Measurements from ENCODE around the gene WDR27. TPM values are rescaled to one million over a fixed set of nuclear protein-coding genes. Genes with fewer than 3 reads are reported as not detected.
A peak's percentile ranks its signal among the peaks of the same experiment; 100 is the strongest.

WDR27 gene
- total RNA-seq, 5 donors from 2014 or later (not counting 1 experiment from before 2014, with no cell fraction given), result 39.7 to 71.5 (median 52.5) TPM

DNA sequence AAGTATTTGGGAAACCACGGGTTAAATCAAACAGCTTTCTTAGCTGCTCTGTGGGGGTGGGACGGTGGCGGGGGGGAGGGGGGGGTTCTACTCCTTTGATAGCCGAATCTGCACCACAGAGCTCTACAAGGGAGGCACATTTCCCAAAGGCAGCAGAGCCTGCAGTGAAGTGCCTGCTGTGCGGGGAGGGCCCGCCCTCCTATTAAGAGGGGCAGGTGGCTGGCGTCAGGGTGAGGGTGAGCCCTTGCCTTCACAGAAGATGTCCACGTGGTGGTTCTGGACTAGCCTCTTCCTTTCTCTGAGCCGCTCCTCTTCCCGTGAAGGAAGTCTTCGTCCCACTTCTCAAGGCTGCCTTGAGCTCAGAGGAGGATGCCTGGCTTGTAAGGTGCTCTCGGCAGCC, 273.3 kb downstream of the WDR27 start:
- 94% methylated on average over 6 of the region's 12 CpGs for WGBS (ENCODE audit: insufficient coverage)
- H3K27ac ChIP-seq (ENCODE audit: low read length), result no peak overlapping the region
- POLR2A ChIA-PET, result no interaction called here
- no peak overlapping the region for H3K4me3 Mint-ChIP-seq
- ATAC-seq (replicated peaks in 1 of 4), result no peak
- H3K27me3 ChIP-seq (replicated peaks in 1 of 2; ENCODE audit: control insufficient read depth in 2 of 2, extremely low read depth in 1 of 2, insufficient read depth in 2 of 2, low read length in 1 of 2), result peaks cover 0 to 4% of the 10 kb centered on the region in 2 experiments
- H3K9me3 Mint-ChIP-seq, result peaks cover 18 to 35% (median 26%) of the 10 kb centered on the region in 3 donors
- H3K36me3 Mint-ChIP-seq, result peaks cover 8% of the 10 kb centered on the region
- no peaks in the 10 kb centered on the region for H3K27me3 Mint-ChIP-seq
- no peak overlapping the region for H3K4me3 ChIP-seq (ENCODE audit: control insufficient read depth in 1 of 2, extremely low read depth in 1 of 2, low read length in 1 of 2)
- H3K36me3 ChIP-seq (ENCODE audit: control insufficient read depth in 2 of 2, extremely low read depth in 1 of 2, insufficient read depth in 1 of 2, low read length in 1 of 2), result no peaks in the 10 kb centered on the region
- H3K27ac Mint-ChIP-seq, result no peak overlapping the region
- no peaks in the 10 kb centered on the region for H3K4me1 Mint-ChIP-seq
- H3K9me3 ChIP-seq, result peaks cover 3% of the 10 kb centered on the region
- H3K4me1 ChIP-seq (ENCODE audit: control insufficient read depth in 1 of 2, extremely low read depth in 1 of 2, insufficient read depth in 2 of 2, low read length in 2 of 2), result no peaks in the 10 kb centered on the region
- CTCF ChIA-PET, result no interaction called here
- no peak for DNase-seq

GRCh38 chr6:169427856-169428255, 274.0 kb downstream of the WDR27 start:
- no peaks in the 10 kb centered on the region for H3K4me1 ChIP-seq (ENCODE audit: control insufficient read depth in 1 of 2, extremely low read depth in 1 of 2, insufficient read depth in 2 of 2, low read length in 2 of 2)
- H3K4me3 ChIP-seq (ENCODE audit: control insufficient read depth in 1 of 2, extremely low read depth in 1 of 2, low read length in 1 of 2), result no peak overlapping the region
- POLR2A ChIA-PET, result no interaction called here
- H3K27me3 ChIP-seq (replicated peaks in 1 of 2; ENCODE audit: control insufficient read depth in 2 of 2, extremely low read depth in 1 of 2, insufficient read depth in 2 of 2, low read length in 1 of 2), result peaks cover 0 to 4% of the 10 kb centered on the region in 2 experiments
- H3K9me3 ChIP-seq, result peaks cover 3% of the 10 kb centered on the region
- no CpG with 5 or more reads among the region's 11 CpGs for WGBS (ENCODE audit: insufficient coverage)
- CTCF ChIA-PET, result no interaction called here
- no peak overlapping the region for H3K27ac ChIP-seq (ENCODE audit: low read length)
- no peaks in the 10 kb centered on the region for H3K36me3 ChIP-seq (ENCODE audit: control insufficient read depth in 2 of 2, extremely low read depth in 1 of 2, insufficient read depth in 1 of 2, low read length in 1 of 2)
- Mint-ChIP-seq H3K9me3 (peaks cover 18 to 29% (median 26%) of the 10 kb centered on the region in 3 donors), H3K4me1 (no peaks in the 10 kb centered on the region), H3K4me3 (no peak overlapping the region), H3K27me3 (no peaks in the 10 kb centered on the region), H3K36me3 (peaks cover 8% of the 10 kb centered on the region), H3K27ac (no peak overlapping the region)
- DNase-seq (no peak), ATAC-seq (replicated peaks in 1 of 4) (no peak)

DNA sequence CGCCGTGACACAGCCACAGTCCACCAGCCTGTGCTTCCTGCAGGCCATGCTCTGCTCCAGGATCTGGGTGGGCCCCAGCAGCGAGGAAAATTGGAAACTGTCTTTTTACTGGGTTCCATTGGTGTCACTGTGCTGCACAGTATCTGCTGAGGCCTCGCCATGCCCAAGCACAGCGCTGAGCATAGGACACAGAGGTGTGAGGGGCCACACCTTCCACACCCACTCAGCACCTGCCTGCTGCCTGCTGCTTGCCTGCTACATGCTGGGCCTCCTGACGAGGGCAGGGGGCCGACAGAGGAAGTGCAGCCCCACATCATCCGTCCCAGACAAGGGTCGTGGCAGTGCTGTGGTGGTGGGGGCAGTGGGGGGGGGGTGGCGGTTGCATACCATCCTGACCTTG, 275.2 kb downstream of the WDR27 start:
- ATAC-seq (replicated peaks in 1 of 4) (no peak), DNase-seq (no peak)
- Histone ChIP-seq H3K27ac (ENCODE audit: low read length) (no peak overlapping the region), H3K9me3 (peaks cover 3% of the 10 kb centered on the region), H3K27me3 (replicated peaks in 1 of 2; ENCODE audit: control insufficient read depth in 2 of 2, extremely low read depth in 1 of 2, insufficient read depth in 2 of 2, low read length in 1 of 2) (peaks cover 0 to 14% of the 10 kb centered on the region in 2 experiments), H3K4me3 (ENCODE audit: control insufficient read depth in 1 of 2, extremely low read depth in 1 of 2, low read length in 1 of 2) (no peak overlapping the region), H3K36me3 (ENCODE audit: control insufficient read depth in 2 of 2, extremely low read depth in 1 of 2, insufficient read depth in 1 of 2, low read length in 1 of 2) (no peaks in the 10 kb centered on the region), H3K4me1 (ENCODE audit: control insufficient read depth in 1 of 2, extremely low read depth in 1 of 2, insufficient read depth in 2 of 2, low read length in 2 of 2) (no peaks in the 10 kb centered on the region)
- POLR2A ChIA-PET, result no interaction called here
- Mint-ChIP-seq H3K27me3 (peaks cover 0 to 6% of the 10 kb centered on the region in 2 donors), H3K36me3 (peaks cover 6% of the 10 kb centered on the region), H3K4me1 (no peaks in the 10 kb centered on the region), H3K9me3 (peaks cover 6 to 17% (median 15%) of the 10 kb centered on the region in 3 donors), H3K4me3 (no peak overlapping the region), H3K27ac (no peak overlapping the region)
- CTCF ChIA-PET, result no interaction called here
- WGBS (ENCODE audit: insufficient coverage), result 84% methylated on average over 6 of the region's 10 CpGs

DNA sequence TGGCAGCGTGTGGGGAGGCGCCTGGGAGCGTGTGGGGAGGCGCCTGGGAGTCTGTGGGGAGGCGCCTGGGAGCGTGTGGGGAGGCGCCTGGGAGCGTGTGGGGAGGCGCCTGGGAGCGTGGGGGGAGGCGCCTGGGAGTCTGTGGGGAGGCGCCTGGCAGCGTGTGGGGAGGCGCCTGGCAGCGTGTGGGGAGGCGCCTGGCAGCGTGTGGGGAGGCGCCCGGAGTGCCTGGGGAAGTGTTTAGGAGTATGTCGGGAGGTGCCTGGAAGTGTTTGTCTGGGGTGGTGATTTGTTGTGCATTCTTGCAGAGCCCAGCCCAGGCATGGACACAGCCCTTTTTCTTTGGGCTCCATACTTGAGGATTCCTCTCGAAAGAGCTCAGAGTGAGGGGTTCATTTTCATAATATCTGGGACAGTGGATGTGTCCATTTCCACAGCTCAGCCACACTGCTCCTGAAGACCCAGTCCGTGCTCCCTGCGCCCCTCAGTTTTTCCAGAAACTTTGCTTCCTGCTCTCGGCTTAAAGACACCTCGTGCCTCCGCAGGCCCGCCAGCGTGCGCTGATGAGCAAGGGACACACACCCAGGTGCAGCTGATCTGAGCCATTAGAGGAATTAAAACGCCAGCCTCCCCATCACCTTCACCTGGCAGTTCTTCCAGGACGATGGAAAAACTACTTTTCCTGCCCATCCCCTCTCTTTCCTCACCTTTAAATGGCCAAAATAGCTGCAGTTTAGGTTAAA, 276.0 kb downstream of the WDR27 start:
- H3K9me3 ChIP-seq, result no peaks in the 10 kb centered on the region
- Mint-ChIP-seq H3K4me3 (no peak overlapping the region), H3K4me1 (peaks cover 0 to 1% (median 0%) of the 10 kb centered on the region in 3 donors), H3K9me3 (peaks cover 3 to 10% (median 9%) of the 10 kb centered on the region in 3 donors), H3K27me3 (peaks cover 1 to 8% of the 10 kb centered on the region in 2 donors), H3K27ac (no peak overlapping the region), H3K36me3 (peaks cover 6% of the 10 kb centered on the region)
- DNase-seq, result peak in 1 of 35 experiments; percentile 13
- no peak overlapping the region for H3K27ac ChIP-seq (ENCODE audit: low read length)
- 90% methylated on average over 19 of the region's 31 CpGs for WGBS (ENCODE audit: insufficient coverage)
- peaks cover 0 to 17% of the 10 kb centered on the region in 2 experiments for H3K27me3 ChIP-seq (replicated peaks in 1 of 2; ENCODE audit: control insufficient read depth in 2 of 2, extremely low read depth in 1 of 2, insufficient read depth in 2 of 2, low read length in 1 of 2)
- no peaks in the 10 kb centered on the region for H3K4me1 ChIP-seq (ENCODE audit: control insufficient read depth in 1 of 2, extremely low read depth in 1 of 2, insufficient read depth in 2 of 2, low read length in 2 of 2)
- ChIA-PET CTCF (no interaction called here), POLR2A (no interaction called here)
- no peak for ATAC-seq (replicated peaks in 1 of 4)
- no peak overlapping the region for H3K4me3 ChIP-seq (ENCODE audit: control insufficient read depth in 1 of 2, extremely low read depth in 1 of 2, low read length in 1 of 2)
- H3K36me3 ChIP-seq (ENCODE audit: control insufficient read depth in 2 of 2, extremely low read depth in 1 of 2, insufficient read depth in 1 of 2, low read length in 1 of 2), result no peaks in the 10 kb centered on the region

DNA sequence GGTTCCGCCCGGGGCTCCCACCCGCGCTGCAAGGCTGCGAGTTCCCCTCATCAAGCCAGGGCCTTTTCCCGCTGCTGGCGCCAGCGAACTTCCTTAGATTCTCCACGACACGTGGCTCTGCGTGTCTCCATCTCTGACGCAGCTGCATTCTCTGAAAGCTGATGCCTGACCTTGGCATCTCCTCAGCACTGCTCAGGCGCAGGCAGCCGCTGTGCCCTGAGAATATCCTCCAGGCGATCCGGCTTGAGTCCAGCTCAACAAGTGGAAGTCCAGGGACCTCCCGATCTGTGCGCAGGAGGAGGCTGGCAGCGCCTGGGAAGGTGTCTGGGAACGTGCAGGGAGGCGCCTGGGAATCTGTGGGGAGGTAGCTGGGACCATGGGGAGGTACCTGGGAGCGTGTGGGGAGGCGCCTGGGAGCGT, 277.0 kb downstream of the WDR27 start:
- POLR2A ChIA-PET, result no interaction called here
- Histone ChIP-seq H3K4me3 (ENCODE audit: control insufficient read depth in 1 of 2, extremely low read depth in 1 of 2, low read length in 1 of 2) (no peak overlapping the region), H3K27me3 (replicated peaks in 1 of 2; ENCODE audit: control insufficient read depth in 2 of 2, extremely low read depth in 1 of 2, insufficient read depth in 2 of 2, low read length in 1 of 2) (peaks cover 0 to 17% of the 10 kb centered on the region in 2 experiments), H3K27ac (ENCODE audit: low read length) (no peak overlapping the region), H3K36me3 (ENCODE audit: control insufficient read depth in 2 of 2, extremely low read depth in 1 of 2, insufficient read depth in 1 of 2, low read length in 1 of 2) (no peaks in the 10 kb centered on the region), H3K4me1 (ENCODE audit: control insufficient read depth in 1 of 2, extremely low read depth in 1 of 2, insufficient read depth in 2 of 2, low read length in 2 of 2) (no peaks in the 10 kb centered on the region), H3K9me3 (no peaks in the 10 kb centered on the region)
- Mint-ChIP-seq H3K4me3 (no peak overlapping the region), H3K36me3 (peaks cover under 1% of the 10 kb centered on the region), H3K27me3 (peaks cover 4 to 13% of the 10 kb centered on the region in 2 donors), H3K27ac (no peak overlapping the region), H3K9me3 (peaks cover under 1 to 2% (median under 1%) of the 10 kb centered on the region in 3 donors), H3K4me1 (peaks cover 0 to 4% (median 0%) of the 10 kb centered on the region in 3 donors)
- DNase-seq (no peak), ATAC-seq (replicated peaks in 1 of 4) (no peak)
- CTCF ChIA-PET, result no interaction called here
- WGBS (ENCODE audit: insufficient coverage), result 78% methylated on average over 21 of the region's 24 CpGs

- H3K27ac Mint-ChIP-seq, result no peak overlapping the region
- H3K36me3 Mint-ChIP-seq, result no peaks in the 10 kb centered on the region
- no peak for DNase-seq
- no peak for ATAC-seq (replicated peaks in 1 of 4)
- peaks cover 4 to 13% of the 10 kb centered on the region in 2 donors for H3K27me3 Mint-ChIP-seq
- peaks cover 0 to 4% (median 0%) of the 10 kb centered on the region in 3 donors for H3K4me1 Mint-ChIP-seq
- Histone ChIP-seq H3K27me3 (replicated peaks in 1 of 2; ENCODE audit: control insufficient read depth in 2 of 2, extremely low read depth in 1 of 2, insufficient read depth in 2 of 2, low read length in 1 of 2) (peaks cover 0 to 17% of the 10 kb centered on the region in 2 experiments), H3K4me3 (ENCODE audit: control insufficient read depth in 1 of 2, extremely low read depth in 1 of 2, low read length in 1 of 2) (no peak overlapping the region), H3K27ac (ENCODE audit: low read length) (no peak overlapping the region), H3K4me1 (ENCODE audit: control insufficient read depth in 1 of 2, extremely low read depth in 1 of 2, insufficient read depth in 2 of 2, low read length in 2 of 2) (no peaks in the 10 kb centered on the region), H3K9me3 (no peaks in the 10 kb centered on the region), H3K36me3 (ENCODE audit: control insufficient read depth in 2 of 2, extremely low read depth in 1 of 2, insufficient read depth in 1 of 2, low read length in 1 of 2) (no peaks in the 10 kb centered on the region)
- no peak overlapping the region for H3K4me3 Mint-ChIP-seq
- CTCF ChIA-PET, result interaction anchor here (0.5 to 0.7 kb wide), 2 partner anchors 26 to 531 kb away, joined by 3 read pairs; no protein-coding TSS in a partner anchor
- WGBS (ENCODE audit: insufficient coverage), result 81% methylated on average over 20 of the region's 28 CpGs
- POLR2A ChIA-PET, result no interaction called here
- H3K9me3 Mint-ChIP-seq, result no peaks in the 10 kb centered on the region
Measured at GRCh38 chr6:169424149-169424804, 277.6 kb downstream of the WDR27 start.
